ENCODE data around the gene SCMH1.

- TF ChIP-seq POLR2A (IDR thresholded peaks at IDR 0.05; ENCODE audit: low read depth, low read length) (no peak), POLR2AphosphoS5 (IDR thresholded peaks at IDR 0.05; ENCODE audit: low read depth, low read length) (no peak), TAF1 (IDR thresholded peaks at IDR 0.05; ENCODE audit: borderline replicate concordance, low read depth, low read length) (no peak)
These were observed 170.1 kb downstream of the SCMH1 start for GRCh38 chr1:41072051-41072450.
